ENCODE measurements around the gene DOCK1. TPM values are rescaled to one million over a fixed set of nuclear protein-coding genes. Genes with fewer than 3 reads are reported as not detected.

Gene DOCK1
- total and polyA plus RNA-seq, 2 donors from 2014 or later: 15.8 to 81.7 TPM

DNA sequence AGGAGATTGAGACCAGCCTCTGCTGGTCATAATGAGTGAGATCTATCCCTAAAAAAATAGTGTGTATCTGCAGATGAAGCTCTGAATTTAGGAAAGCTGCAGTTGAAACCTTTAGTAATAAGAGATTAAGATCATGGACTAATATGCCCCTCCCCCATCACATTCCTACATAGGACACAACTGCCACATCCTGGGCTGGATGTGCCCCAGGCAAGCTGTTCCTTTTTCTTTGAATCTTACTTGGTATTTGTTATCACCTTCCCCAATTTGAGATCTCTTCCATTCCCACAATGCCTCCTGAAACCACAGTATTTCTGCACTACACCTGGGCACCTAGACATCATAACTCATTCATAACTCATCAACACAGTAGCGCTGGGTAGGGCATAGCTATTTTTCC lies 74.1 kb downstream of the DOCK1 start:
- Histone ChIP-seq H3K4me3 (ENCODE audit: low read length in 3 of 3) (no peak overlapping the region), H3K27ac (ENCODE audit: low read depth in 2 of 2, low read length in 2 of 2) (no peak overlapping the region), H3K9me3 (ENCODE audit: control insufficient read depth in 2 of 3, insufficient read depth in 1 of 3, low read length in 3 of 3) (no peaks in the 10 kb centered on the region), H3K4me1 (ENCODE audit: control insufficient read depth in 2 of 3, insufficient read depth in 2 of 3, low read depth in 1 of 3, low read length in 3 of 3) (no peaks in the 10 kb centered on the region), H3K36me3 (ENCODE audit: control insufficient read depth in 2 of 3, insufficient read depth in 3 of 3, low read length in 3 of 3) (peaks cover 0 to 9% (median 3%) of the 10 kb centered on the region in 3 donors), H3K9ac (ENCODE audit: low read length in 3 of 3) (no peak overlapping the region), H3K27me3 (ENCODE audit: control insufficient read depth, insufficient read depth, low read length) (no peaks in the 10 kb centered on the region)
- FAIRE-seq: no peak
- intact Hi-C loops (cut with DNase I): no loop called here
- no peak for DNase-seq
- TF ChIP-seq, protein P1, sequence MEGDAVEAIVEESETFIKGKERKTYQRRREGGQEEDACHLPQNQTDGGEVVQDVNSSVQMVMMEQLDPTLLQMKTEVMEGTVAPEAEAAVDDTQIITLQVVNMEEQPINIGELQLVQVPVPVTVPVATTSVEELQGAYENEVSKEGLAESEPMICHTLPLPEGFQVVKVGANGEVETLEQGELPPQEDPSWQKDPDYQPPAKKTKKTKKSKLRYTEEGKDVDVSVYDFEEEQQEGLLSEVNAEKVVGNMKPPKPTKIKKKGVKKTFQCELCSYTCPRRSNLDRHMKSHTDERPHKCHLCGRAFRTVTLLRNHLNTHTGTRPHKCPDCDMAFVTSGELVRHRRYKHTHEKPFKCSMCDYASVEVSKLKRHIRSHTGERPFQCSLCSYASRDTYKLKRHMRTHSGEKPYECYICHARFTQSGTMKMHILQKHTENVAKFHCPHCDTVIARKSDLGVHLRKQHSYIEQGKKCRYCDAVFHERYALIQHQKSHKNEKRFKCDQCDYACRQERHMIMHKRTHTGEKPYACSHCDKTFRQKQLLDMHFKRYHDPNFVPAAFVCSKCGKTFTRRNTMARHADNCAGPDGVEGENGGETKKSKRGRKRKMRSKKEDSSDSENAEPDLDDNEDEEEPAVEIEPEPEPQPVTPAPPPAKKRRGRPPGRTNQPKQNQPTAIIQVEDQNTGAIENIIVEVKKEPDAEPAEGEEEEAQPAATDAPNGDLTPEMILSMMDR (IDR thresholded peaks at IDR 0.05; ENCODE audit: borderline replicate concordance, extremely low read depth, insufficient read depth): no peak

DNA sequence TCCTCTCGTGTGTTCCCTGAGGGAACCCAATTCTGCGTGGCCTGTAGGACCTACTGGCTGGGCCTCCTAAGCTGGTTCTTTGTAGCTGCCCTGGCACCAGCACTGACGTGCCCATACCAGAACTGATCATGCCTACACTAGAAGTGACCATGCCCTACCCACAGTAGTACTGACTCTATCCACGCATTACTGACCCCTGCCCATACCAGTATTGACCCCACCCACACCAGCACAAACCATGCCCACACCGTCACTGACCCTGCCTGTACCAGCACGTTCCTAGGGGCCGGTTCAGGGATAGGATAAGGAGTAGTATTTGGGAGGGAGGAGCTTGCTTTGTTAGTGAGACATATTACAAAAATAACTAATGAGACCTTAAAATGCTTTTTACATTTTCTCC lies 88.0 kb downstream of the DOCK1 start:
- Histone ChIP-seq H3K36me3 (ENCODE audit: control insufficient read depth in 2 of 3, insufficient read depth in 3 of 3, low read length in 3 of 3) (peaks cover 10 to 16% (median 12%) of the 10 kb centered on the region in 3 donors), H3K9ac (ENCODE audit: low read length in 3 of 3) (no peak overlapping the region), H3K9me3 (ENCODE audit: control insufficient read depth in 2 of 3, insufficient read depth in 1 of 3, low read length in 3 of 3) (no peaks in the 10 kb centered on the region), H3K4me1 (ENCODE audit: control insufficient read depth in 2 of 3, insufficient read depth in 2 of 3, low read depth in 1 of 3, low read length in 3 of 3) (no peaks in the 10 kb centered on the region), H3K27ac (ENCODE audit: low read depth in 2 of 2, low read length in 2 of 2) (no peak overlapping the region), H3K4me3 (ENCODE audit: low read length in 3 of 3) (no peak overlapping the region), H3K27me3 (ENCODE audit: control insufficient read depth, insufficient read depth, low read length) (no peaks in the 10 kb centered on the region)
- DNase-seq (no peak), FAIRE-seq (no peak)
- intact Hi-C loops (cut with DNase I): no loop called here
- TF ChIP-seq, protein P1 (IDR thresholded peaks at IDR 0.05; ENCODE audit: borderline replicate concordance, extremely low read depth, insufficient read depth): no peak

DNA sequence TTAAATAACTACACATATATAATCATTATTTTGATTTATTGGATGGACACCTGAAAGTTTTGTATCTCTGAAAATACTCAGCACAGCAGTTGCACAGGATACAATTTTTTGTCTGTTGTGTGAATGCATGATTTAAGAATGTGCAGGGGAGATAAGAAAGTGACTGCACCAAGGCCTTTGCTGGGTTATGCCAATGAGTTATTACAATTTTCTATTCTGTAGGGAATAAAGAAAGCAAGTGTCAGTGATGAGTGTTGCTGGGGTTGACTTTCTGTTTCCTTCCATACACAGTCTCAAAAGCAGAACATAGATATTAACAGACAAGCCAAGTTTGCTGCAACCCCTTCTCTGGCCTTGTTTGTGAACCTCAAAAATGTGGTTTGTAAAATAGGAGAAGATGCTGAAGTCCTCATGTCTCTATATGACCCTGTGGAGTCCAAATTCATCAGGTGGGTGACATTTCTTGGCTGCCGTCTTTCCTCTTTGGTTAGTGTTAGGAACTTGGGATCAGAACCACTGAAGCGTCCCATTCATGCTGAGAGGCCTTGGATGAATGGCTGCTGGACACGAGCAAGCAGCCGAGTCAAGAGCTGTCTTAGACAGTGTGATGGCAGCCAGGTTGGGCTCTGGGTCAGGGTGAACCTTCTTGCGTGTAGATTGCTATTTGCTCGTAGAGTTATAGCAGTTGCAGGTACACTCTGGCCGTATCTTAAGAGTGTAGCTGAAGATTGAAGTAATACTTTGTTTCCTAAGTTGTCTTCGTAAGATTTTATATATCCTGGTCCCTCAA lies 92.8 kb downstream of the DOCK1 start:
- intact Hi-C loops (cut with DNase I): no loop called here
- Histone ChIP-seq H3K27me3 (ENCODE audit: control insufficient read depth, insufficient read depth, low read length) (no peaks in the 10 kb centered on the region), H3K4me3 (ENCODE audit: low read length in 3 of 3) (no peak overlapping the region), H3K36me3 (ENCODE audit: control insufficient read depth in 2 of 3, insufficient read depth in 3 of 3, low read length in 3 of 3) (peaks cover 10 to 18% (median 16%) of the 10 kb centered on the region in 3 donors), H3K9me3 (ENCODE audit: control insufficient read depth in 2 of 3, insufficient read depth in 1 of 3, low read length in 3 of 3) (no peaks in the 10 kb centered on the region), H3K27ac (ENCODE audit: low read depth in 2 of 2, low read length in 2 of 2) (no peak overlapping the region), H3K9ac (ENCODE audit: low read length in 3 of 3) (no peak overlapping the region), H3K4me1 (ENCODE audit: control insufficient read depth in 2 of 3, insufficient read depth in 2 of 3, low read depth in 1 of 3, low read length in 3 of 3) (no peaks in the 10 kb centered on the region)
- no peak for FAIRE-seq
- TF ChIP-seq, protein P1 (IDR thresholded peaks at IDR 0.05; ENCODE audit: borderline replicate concordance, extremely low read depth, insufficient read depth): no peak
- no peak for DNase-seq
